ENCODE results near the gene MCM9.
"Not testable (repeated sequence)": the region's sequence is repeated elsewhere in the genome, so short reads cannot be mapped to it uniquely, and the experiment has no call there.

The MCM9 gene

GRCh38 chr6:118862443-118862842, 72.5 kb downstream of the MCM9 start:
- no peak for DNase-seq

GRCh38 chr6:118860880-118861279, 74.1 kb downstream of the MCM9 start:
- DNase-seq, result no peak

GRCh38 chr6:118860363-118860762, 74.6 kb downstream of the MCM9 start:
- DNase-seq, result no peak

DNA sequence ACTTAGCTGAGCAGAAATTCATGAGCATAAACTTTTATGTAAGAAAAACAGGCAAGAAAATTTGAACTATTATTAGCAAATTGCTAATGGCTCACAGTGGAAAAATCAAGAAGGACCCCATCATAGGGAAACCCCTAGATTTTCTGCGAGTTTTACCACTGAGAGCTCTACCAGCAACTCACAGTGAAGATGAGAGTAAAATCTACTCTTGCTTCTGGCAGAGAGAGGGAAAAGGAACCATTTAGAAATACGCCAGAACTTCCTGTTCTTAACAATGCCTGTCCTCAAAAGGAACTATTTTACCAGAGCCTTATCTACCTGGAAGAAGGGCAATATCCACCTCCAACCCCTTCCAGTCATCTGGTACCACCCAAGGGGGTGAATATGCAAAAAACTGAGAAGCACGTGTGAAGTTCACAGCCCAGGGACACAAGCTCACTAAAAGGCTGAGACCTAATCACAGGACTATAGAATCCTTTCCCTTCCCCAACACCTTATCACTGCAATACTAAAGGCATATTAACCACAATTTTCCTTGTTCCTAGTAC, 75.4 kb downstream of the MCM9 start:
- no peak for DNase-seq

DNA sequence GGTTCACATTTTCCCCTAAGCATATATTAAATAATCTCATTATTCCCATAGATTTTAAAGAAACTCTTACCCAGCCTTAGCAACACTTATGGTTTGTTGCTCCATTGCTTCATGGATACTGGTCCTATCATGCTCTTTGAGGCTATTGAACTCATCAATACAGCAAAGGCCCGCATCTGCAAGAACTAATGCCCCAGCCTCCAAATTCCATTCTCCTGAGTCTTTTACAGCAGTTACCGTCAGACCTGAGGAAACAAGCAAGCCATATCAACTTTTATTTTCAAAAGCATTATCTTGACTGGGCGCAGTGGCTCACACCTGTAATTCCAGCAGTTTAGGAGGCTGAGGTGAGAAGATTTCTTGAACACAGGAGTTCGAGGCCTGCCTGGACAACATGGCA, 78.7 kb downstream of the MCM9 start:
- no peak for DNase-seq

- no peak for DNase-seq
Observed at GRCh38 chr6:118853408-118853807, 81.6 kb downstream of the MCM9 start.

DNA sequence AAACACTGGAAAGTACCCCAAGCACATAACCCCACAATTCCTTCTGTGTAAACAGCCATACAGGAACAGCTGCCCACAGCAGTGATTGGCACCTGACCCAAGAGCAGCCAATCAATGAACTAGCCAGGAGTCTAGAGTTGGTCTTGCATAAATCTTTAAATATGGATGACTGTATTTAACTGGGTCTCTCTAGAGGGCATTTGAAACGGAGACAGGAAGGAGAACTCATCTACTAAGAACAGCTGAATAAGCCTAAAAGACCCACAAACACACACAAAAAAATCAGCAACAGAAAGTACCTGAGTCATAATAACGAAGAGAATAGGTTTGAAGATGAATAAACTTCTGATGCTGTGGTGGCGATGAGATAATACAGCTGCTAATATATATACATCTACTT, 90.0 kb downstream of the MCM9 start:
- no peak for DNase-seq

DNA sequence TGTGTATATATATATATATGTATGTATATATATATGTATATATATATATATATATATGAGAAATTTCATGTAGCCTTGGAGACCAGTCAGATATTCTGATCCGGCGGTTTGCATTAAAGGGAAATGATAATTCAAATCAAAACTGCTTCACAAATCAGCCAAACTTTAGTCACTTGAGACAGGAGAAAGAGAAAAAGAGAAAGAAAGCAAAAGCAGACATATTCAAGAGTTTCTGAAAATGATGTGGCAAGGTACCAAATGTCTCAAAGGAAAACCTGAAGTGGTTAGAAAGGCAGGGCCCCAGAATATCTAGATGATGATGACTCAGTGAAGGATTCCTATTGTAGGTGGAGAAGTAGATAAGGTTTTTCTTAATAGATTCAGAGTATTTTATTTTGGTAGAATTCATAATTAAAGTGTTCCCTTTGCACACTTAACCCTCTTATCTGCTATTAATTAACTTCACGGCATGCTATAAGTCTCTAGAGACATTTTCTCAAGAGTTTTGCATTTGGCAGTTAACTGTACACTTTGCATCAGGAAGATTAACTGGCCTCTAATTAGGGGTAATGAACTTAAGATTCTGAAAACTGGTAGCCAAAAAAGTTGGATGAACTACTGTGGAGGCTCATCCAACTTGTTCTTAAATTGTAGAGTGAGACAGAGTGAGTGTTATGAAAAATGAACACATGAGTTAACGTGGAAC, 91.1 kb downstream of the MCM9 start:
- no peak for DNase-seq

DNA sequence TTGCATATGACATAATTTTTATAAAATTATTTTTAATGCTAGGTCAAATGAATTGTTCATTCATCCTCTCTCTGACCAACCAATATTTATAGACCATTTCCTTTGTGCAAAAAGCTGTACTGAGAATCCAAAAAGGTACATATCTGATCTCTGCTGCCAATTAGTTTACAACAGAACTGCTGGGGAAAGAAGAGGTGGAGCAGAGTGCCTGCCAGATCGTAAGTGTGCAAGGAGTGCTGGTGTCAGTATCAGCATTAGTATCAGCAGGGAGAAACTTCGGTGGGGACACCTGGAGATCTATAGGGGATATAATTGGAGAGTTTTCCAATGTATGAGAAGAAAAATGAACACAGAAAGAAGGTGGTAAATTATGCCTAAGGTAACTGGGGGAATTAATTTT, 104.3 kb downstream of the MCM9 start:
- no peak for DNase-seq

DNA sequence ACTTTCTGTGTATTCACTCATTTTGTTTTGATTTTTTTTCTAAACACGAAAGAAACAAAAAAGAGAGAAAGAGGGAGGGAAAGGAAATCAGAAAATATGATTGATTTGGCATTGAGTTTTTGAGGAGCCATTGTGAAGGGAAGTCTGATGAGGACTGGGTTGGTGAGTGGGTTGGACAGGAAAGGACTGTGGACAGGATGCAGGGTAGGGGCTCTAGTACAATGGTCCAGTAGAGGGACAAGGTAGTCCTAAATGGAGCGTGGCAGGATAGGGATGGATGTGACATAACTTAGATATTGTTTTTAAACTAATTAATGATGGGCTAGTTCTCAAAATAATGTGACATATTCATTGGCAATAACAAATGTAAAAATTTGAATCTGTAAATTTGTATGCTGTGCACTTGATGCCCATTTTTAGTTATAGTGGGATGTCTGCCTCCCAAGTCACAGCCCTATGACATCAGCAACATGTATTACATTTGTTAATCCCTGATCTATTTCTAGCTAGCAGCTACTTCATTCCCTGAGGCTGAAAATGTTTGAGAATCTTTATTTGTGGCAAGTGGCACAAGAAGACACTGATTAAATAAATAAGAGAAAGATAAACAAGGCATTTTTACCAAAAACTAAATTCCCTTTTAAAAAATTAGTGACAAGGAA, 105.0 kb downstream of the MCM9 start:
- DNase-seq, result no peak

DNA sequence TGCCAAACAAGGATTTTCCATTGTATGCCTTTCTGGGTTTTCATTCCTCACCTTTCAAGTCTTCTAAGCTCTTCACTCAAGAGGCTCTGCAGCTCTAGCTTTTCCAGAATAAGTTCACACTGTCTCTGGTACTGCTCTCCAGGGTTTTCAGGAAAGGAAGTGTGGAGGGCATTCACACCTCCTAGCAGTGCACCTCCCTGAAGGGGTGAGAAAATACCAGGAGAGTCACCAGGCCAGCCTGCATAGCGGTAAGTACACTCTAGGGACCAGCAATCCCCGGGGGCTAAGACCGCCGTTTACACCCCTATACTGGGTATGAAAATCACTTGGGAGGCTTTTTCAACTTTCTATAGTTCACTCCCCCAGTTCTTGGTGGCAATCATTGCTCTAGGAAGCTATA, 108.9 kb downstream of the MCM9 start:
- DNase-seq, result no peak

DNA sequence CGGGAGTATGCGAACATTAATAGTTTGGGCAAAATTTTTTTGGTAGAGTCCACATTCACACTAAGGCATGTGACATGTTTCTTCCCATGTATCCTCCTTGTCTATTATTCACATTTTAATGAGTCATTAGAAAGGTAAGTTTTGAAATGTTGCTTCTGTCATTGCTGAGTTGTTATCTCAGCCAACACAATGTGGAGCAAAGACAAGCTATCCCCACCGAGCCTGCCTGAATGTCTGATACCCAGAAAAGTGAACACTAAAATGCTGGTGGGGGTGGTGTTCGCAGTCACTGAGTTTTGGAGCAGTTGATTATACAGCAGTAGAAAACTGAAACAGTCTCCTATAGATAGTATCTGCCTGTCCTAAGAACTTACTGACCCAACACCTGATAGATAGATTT, 109.3 kb downstream of the MCM9 start:
- DNase-seq, result no peak

GRCh38 chr6:118815495-118815894, 119.5 kb downstream of the MCM9 start:
- no peak for DNase-seq

DNA sequence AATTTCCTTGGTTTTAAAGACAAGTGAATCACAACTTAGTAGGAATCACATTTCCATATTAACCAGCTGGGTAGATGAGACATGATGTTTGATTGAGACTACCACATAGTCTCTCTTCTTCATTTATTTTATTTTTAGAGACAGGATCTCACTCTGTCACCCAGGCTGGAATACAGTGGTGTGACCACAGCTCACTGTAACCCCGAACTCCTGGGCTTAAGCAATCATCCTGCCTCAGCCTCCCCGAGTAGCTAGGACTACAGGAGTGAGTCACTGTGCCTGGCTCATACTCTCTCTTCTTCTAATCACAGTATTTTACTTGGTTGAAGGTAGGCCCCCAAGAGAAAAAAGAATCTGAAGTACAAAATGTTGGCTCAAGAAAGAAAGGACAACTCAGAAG, 121.2 kb downstream of the MCM9 start:
- DNase-seq, result no peak

DNA sequence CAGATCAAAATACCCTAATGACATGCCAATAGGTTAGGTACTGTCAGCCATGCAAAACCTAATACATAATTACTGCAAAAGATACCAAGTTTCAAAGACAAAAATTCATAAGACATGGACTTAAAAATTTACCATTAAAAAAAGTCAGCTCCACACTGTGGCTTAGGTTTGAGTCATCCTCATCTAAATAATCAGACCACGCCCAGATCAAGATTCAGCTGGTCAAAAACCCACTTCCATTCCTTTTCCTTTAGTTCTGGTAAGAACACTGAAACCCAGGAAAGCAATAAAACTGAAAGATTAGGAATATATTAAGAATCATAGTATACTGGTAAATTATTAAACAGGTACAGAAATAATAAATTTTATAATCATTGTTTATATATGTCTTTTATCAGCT, 122.0 kb downstream of the MCM9 start:
- DNase-seq, result no peak

DNA sequence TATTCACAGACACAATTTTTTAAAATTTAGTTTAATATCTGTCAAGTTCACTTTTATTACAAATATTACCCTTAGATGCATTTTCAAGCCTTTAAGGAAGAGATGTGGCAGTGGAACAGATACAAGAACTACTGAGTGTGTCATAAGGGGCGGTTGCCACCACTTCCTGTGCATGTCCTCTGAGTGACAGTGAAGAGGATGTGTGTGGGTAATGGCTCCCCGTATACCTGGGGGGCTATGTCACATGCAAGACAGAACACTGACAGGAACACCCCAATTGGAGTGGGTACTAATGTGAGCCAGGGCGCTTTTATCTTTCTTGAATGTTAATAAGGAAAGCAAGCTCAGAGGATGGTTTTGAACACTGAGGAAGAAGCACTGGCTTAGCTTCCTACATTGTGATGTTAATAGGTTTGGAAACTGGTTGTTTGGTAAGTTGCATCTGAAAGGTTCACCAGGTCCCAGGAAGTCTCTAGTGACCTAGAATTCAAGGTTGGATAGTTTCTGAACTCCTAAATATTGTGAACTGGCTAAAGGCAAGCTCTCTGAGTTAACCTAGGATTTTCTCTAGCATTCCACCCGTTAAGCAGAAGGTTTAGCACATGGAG, 124.4 kb downstream of the MCM9 start:
- no peak for DNase-seq

GRCh38 chr6:118808793-118809638, 125.9 kb downstream of the MCM9 start:
- no peak for DNase-seq

- no peak for DNase-seq
Observed at GRCh38 chr6:118804091-118804490, 130.9 kb downstream of the MCM9 start.

GRCh38 chr6:118801257-118801656, 133.7 kb downstream of the MCM9 start:
- no peak for DNase-seq

DNA sequence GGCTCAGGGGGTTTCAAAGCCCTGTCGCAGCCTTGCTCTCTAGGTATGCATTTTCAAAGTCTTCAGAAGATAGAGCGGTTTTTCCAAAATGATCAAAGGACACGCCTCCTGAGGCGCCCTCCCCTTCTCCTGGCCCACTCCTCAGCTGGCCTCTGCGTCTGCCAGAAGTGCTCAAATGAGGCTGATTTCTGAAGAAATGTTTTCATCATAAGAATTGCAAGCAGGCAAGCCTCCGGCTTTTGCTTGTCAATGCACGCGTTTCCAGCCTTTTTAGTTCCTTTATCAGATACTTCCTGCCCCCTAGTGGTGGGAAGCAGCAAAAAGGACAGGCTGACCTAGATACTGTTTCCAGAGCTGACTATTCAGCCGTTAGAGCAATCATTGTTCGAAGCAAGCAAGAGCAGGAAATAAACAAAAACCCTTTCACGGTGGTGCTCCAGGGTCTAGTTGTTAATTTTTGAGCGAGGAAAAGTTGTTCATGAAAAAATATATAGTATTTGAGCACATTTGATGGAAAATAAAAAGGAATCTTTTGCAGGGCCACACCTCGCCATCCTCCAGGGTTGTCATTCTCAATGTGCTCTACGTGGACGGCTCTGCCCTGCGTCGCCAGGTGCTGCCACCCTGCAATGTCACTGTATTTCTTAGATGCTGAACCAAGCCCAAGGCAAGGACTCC, 134.4 kb downstream of the MCM9 start:
- DNase-seq, result peak; percentile 45

DNA sequence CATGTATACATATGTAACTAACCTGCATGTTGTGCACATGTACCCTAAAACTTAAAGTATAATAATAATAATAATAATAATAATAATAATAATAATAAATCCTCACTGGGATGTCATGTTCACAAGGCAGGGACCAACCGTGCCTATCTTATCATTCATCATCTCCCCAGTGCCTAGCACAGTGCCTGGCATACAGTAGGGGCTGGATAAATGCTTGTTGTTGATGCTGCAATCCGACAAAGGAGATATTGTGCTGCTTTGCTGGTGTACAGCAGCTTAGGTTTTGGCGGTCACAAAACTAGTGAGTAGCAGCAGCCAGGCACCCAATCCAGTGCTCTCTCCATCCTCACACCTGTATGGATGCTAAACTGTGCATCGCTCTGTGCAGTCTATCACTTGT, 135.1 kb downstream of the MCM9 start:
- no peak for DNase-seq

- DNase-seq, result not testable (repeated sequence)
Observed at GRCh38 chr6:118796548-118796947, 138.4 kb downstream of the MCM9 start.

DNA sequence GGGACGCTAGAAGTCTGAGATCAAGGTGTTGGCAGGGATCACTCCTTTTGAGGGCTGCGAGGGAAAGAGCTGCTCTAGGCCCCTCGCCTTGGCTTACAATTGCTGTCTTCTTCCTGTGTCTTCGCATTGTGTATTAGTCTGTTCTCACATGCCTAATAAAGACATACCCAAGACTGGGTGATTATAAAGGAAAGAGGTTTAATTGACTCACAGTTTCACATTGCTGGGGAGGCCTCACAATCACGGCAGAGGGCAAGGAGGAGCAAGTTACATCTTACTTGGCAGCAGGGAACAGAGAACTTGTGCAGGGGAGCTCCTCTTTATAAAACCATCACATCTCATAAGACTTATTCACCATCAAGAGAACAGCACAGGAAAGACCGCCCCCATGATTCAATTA, 143.5 kb downstream of the MCM9 start:
- no peak for DNase-seq
